Activated CD4-positive, alpha-beta T cell treated with anti-CD3 and anti-CD28 coated beads, Interleukin-2, amount 50 U/mL, for 24 hours (primary cell): Measurements from ENCODE around the gene GRID2.

Experiments used
- DNase-seq, 2 donors: peaks; one replicate each; pipeline ENCODE4 v3.0.0-alpha.2; 2020; ENCODE audit warnings: low read depth in 1 of 2, low spot score in 1 of 2

Gene GRID2

DNA sequence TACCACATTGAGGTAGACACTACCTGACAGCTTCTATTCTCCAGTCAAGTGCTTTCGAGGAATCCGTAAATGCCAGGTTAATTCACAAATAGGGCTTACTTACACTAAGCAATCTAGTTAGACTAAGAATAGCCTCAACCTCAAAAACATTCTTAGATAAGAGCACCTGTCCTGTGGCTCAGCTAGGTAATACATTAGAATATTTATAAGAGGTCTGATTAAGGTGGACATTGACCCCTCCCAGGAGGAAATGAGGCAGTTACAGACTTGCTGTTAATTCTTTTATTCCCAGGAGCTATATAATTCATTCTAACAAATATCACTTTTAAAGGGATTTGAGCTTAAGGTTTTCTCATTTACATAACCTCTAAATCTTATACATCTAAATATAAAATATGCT, 758.1 kb downstream of the GRID2 start:
- no peak for DNase-seq

- no peak for DNase-seq
Measured at GRCh38 chr4:93063325-93063724, 759.6 kb downstream of the GRID2 start.

DNA sequence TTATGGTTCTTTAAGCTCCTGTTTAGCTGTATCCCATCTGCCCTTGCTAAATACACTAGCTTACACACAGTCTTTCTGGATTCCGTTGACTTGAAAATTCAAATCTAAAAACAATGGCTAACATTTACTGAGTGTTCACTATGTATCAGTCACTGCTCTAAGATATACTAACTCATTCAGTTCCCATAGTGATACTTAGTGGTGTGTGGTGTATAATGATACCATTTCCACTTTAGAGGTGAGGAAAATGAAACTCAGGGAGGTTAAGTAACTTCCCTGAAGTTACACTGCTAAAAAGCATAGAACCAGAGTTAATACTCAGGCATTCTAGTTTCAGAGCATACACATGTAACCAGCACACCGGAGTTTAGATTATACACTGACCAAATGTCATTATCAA, 762.0 kb downstream of the GRID2 start:
- DNase-seq: no peak

- no peak for DNase-seq
Measured at GRCh38 chr4:93066749-93067148, 763.0 kb downstream of the GRID2 start.

GRCh38 chr4:93072292-93072691, 768.5 kb downstream of the GRID2 start:
- DNase-seq: no peak

- no peak for DNase-seq
Measured at GRCh38 chr4:93080316-93080715, 776.5 kb downstream of the GRID2 start.

GRCh38 chr4:93084599-93085305, 781.0 kb downstream of the GRID2 start:
- DNase-seq: no peak

DNA sequence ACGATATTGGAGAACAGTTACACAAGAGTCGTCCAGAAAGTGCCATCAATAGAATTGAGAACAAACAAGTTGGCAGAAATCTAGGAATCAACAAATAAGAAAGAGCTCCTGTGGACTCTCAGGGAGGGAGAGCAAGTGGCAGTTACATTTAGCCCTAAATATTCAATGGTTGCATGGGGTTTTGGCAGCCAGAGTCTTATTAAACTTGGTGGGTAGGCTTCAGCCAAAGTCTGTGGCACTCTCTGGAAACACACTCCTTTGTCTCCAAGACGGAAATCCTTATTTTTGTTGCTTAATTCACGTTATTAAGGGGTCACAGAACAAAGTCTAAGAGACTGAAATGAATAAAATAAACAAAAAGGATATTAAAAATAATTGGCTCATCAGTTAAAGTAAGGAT, 782.6 kb downstream of the GRID2 start:
- no peak for DNase-seq

DNA sequence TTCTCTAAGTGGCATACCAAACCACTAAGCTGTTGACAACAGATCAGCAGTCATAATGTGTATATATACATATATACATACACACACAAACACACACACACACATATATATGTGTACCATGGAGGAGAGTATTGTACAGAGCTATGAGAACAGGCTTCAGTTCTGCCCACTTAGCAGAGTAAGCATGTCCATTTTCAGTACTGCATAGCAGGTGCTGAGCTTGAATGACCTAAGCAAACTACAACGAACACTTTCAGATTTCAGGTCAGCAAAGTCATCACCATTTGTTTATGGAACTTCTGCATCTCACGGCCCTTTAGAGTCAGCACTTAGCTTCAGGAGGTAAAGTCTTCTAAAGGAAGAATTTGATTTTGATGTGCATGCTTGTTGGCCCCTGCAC, 789.0 kb downstream of the GRID2 start:
- no peak for DNase-seq

- DNase-seq: no peak
Measured at GRCh38 chr4:93103042-93103441, 799.3 kb downstream of the GRID2 start.

- no peak for DNase-seq
Measured at GRCh38 chr4:93116624-93117023, 812.9 kb downstream of the GRID2 start.

DNA sequence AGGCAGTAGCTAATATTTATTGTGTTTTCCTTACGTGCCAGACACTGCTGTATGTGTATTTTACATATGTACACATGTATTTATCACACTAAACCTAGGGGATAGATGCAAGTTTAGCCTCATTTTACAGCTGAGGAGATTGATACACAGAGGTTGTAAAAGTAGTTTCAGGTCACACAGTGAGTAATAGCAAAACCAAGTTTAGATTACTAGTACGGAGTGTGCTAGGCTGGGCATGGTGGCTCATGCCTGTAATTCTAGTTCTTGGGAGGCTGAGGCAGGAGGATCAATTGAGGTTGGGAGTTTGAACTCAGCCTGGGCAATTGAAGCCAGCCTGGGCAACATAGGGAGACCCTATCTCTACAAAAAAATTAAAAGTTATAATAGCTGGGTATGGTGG, 823.7 kb downstream of the GRID2 start:
- DNase-seq: no peak

DNA sequence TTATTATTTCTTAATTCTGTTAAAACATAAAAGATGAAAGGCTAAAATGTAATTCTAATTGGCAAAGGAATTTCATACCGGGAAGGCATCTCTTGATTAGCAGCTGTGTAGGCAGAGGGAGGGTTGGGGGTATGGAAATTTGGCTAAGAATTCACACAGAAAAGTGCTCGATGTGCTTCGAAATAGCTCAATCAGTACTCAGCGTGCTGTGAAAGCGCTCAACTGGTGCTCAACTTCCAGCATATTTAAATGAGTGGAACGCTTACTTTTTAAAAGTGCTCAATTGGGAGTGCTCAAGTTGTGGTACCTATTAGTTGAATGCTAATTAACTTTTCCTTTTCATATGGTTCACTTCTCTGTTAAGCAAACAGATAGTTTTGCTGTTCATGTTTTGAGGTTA, 828.9 kb downstream of the GRID2 start:
- no peak for DNase-seq

DNA sequence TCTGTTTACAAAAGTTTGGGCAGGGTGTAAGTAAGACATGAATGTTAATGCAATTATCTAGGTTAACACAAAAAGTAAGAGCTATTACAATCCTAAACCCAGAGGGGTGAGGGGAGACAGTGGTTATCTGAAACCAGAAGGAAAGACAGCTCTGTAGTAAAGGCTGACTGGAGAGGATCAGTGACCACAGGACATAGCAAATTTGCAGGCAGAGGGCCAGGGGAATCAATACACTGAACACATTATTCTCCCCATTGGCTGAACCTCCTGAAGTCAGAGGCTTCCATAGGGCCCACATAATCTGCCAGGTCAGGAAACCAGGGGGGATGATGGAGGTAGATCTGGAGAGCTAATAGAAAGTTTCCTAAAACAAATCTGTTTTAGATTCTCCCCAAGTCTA, 835.4 kb downstream of the GRID2 start:
- no peak for DNase-seq

DNA sequence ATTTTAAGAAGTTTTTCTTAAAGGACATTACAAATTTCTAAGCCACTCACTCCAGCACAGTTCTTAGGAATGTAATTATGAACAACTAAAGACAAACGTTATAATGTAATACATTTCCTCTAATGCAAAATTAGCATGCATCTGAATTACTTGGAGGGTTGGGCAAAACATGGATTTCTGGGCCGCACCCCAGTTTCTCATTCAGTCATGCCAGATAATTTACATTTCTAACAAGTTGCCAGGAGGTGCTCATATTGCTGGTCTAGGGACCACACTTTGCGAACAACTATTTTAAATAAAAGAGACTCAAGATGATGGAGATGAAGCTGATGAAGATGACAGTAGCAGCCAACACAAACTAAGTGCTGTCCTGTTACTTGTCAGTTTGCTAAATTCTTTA, 840.1 kb downstream of the GRID2 start:
- no peak for DNase-seq

GRCh38 chr4:93144644-93145043, 840.9 kb downstream of the GRID2 start:
- no peak for DNase-seq

DNA sequence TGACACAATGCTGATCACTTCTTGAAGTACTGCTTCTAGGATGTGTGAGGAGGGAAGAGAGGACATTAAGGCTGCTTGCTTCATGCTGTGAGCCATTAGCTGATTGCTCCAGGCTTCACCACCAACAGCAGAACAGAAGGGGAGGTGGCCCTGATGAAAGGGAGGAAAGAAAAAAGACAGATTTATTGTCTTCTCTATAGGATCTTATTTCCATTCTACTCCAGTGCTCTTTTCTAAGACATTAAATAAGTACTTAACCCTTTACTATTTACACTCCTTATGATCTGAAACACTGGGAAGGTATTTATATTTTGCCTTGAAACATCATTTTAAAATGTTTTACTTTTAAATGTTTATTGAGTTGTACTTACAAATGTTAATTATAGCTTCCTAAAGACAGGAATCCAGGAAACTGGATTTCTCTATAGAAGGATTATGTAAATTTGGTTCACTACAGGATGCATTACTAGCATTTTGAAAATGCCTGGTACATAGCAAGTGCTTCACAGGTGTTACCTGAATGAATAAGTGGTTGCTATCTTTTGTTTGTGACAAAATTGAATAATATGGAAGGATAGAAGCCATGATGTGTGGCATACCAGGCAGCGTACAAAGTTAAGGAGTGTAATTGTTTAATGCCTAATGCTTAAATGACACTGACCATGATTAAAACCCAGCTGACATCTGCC, 843.9 kb downstream of the GRID2 start:
- DNase-seq: no peak

GRCh38 chr4:93152491-93152890, 848.7 kb downstream of the GRID2 start:
- DNase-seq: no peak

- no peak for DNase-seq
Measured at GRCh38 chr4:93157986-93158385, 854.2 kb downstream of the GRID2 start.

- no peak for DNase-seq
Measured at GRCh38 chr4:93168053-93168452, 864.3 kb downstream of the GRID2 start.

- no peak for DNase-seq
Measured at GRCh38 chr4:93169966-93170365, 866.2 kb downstream of the GRID2 start.

DNA sequence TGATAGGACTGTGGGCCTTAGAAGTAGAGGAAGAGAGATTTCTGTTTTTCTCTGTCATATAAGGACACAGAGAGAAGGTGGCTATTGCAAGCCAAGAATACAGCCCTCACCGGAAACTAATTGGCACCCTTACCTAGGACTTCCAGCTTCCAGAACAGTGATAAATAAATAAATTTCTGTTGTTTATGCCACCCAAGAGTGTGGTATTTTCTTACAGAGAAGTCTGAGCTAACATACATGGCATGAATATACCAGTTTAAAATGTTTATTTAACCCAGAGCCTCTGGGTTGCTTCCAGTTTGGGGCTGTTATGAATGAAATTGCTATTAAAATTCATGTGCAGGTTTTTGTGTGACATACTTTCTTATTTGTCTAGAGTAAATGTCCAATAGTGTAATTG, 870.8 kb downstream of the GRID2 start:
- DNase-seq: no peak

DNA sequence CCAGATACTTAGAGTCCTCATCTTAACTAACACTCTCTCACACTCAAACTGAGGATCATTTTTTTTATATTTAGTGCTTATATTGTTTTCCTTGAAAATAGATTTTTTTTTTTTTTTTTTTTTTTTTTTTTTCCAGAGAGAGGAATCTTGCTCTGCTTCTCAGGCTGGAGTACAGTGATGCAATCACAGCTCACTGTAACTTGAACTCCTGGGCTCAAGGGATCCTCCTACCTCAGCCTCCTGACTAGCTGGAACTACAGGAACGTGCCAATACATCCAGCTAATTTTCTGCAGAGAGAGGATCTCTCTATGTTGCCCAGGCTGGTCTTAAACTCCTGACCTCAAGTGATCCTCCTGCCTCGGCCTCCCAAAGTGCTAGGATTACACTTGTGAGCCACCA, 874.5 kb downstream of the GRID2 start:
- DNase-seq: no peak
